Calu3 (cell line): ENCODE measurements around the gene DIS3L. TPM values are rescaled to one million over a fixed set of nuclear protein-coding genes. Genes with fewer than 3 reads are reported as not detected.

Experiments used
- BruUV-seq: library from RNA; stranded (reverse); fragments of 400-500 nt; replicated peaks from 2 replicates; lab custom pipeline; 2021; lab: Mats Ljungman, UMichigan
- CTCF ChIA-PET: fragments of 300-600 bp; sonication (Branson Sonifier 250); formaldehyde crosslinking; loops from one replicate; lab custom pipeline; 2022; ENCODE audit warnings: antibody characterized with exemption; lab: Charles Lee
- DNase-seq: peaks from one replicate; pipeline ENCODE4 v3.0.0; 2022
- H3K27ac Mint-ChIP-seq: one replicate; pipeline ENCODE4 v1.8.0; 2022; ENCODE audit warnings: mixed read lengths; ENCODE audit not compliant: unreplicated experiment
- H3K27me3 Mint-ChIP-seq: one replicate; pipeline ENCODE4 v1.8.0; 2022; ENCODE audit warnings: mixed read lengths; ENCODE audit not compliant: unreplicated experiment
- H3K36me3 Mint-ChIP-seq: one replicate; pipeline ENCODE4 v1.8.0; 2022; ENCODE audit warnings: mild to moderate bottlenecking, moderate library complexity, mixed read lengths; ENCODE audit not compliant: insufficient read depth, unreplicated experiment
- H3K4me1 Mint-ChIP-seq: one replicate; pipeline ENCODE4 v1.8.0; 2022; ENCODE audit warnings: mild to moderate bottlenecking, low read depth, mixed read lengths; ENCODE audit not compliant: unreplicated experiment
- H3K4me3 Mint-ChIP-seq: one replicate; pipeline ENCODE4 v1.8.0; 2022; ENCODE audit warnings: mild to moderate bottlenecking, low read depth, moderate library complexity, mixed read lengths; ENCODE audit not compliant: unreplicated experiment
- H3K9me3 Mint-ChIP-seq: one replicate; pipeline ENCODE4 v1.8.0; 2022; ENCODE audit warnings: low read depth, mixed read lengths; ENCODE audit not compliant: unreplicated experiment
- intact Hi-C: fragments of 100-400 bp; cut with micrococcal nuclease; formaldehyde crosslinking; loops from one replicate; pipeline ENCODE4 v1.10.0; 2022; ENCODE audit not compliant: unreplicated experiment
- total RNA-seq: library from RNA; stranded (reverse); gene quantifications from 2 replicates; pipeline ENCODE4 v1.2.3, GENCODE V29; 2022
- TF ChIP-seq, protein P1 (sequence below): fragments of 200-600 bp; IDR thresholded peaks from one replicate; pipeline ENCODE4 v1.8.0; 2022; ENCODE audit warnings: antibody characterized with exemption; ENCODE audit not compliant: unreplicated experiment

Gene DIS3L
- total RNA-seq, 1 experiment from 2014 or later, result 24.6 TPM

DNA sequence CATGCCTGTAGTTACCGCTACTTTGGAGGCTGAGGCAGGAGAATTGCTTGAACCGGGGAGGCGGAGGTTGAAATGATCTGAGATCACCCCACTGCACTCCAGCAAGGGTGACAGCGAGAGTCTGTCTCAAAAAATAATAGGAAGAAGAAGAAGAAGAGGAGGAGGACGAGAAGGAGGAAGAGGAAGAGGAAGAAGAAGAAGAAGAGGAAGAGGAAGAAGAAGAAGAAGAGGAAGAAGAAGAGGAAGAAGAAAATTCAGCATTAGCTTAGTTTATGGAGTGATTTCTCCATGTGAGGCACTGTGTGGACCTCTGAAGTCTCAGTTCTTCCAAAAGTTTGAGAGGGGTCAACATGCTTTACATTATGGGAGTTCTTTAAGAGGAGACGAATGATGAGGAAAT is 22.4 kb upstream of the DIS3L start:
- Mint-ChIP-seq H3K27ac (no peak overlapping the region), H3K4me3 (no peak overlapping the region), H3K4me1 (peaks cover 8% of the 10 kb centered on the region), H3K36me3 (no peaks in the 10 kb centered on the region), H3K9me3 (no peaks in the 10 kb centered on the region), H3K27me3 (peaks cover 62% of the 10 kb centered on the region)
- BruUV-seq, result no TSS peak
- no peak for DNase-seq
- CTCF ChIA-PET, result no interaction called here
- TF ChIP-seq, protein P1, sequence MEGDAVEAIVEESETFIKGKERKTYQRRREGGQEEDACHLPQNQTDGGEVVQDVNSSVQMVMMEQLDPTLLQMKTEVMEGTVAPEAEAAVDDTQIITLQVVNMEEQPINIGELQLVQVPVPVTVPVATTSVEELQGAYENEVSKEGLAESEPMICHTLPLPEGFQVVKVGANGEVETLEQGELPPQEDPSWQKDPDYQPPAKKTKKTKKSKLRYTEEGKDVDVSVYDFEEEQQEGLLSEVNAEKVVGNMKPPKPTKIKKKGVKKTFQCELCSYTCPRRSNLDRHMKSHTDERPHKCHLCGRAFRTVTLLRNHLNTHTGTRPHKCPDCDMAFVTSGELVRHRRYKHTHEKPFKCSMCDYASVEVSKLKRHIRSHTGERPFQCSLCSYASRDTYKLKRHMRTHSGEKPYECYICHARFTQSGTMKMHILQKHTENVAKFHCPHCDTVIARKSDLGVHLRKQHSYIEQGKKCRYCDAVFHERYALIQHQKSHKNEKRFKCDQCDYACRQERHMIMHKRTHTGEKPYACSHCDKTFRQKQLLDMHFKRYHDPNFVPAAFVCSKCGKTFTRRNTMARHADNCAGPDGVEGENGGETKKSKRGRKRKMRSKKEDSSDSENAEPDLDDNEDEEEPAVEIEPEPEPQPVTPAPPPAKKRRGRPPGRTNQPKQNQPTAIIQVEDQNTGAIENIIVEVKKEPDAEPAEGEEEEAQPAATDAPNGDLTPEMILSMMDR, result no peak
- intact Hi-C loops, result no loop called here

DNA sequence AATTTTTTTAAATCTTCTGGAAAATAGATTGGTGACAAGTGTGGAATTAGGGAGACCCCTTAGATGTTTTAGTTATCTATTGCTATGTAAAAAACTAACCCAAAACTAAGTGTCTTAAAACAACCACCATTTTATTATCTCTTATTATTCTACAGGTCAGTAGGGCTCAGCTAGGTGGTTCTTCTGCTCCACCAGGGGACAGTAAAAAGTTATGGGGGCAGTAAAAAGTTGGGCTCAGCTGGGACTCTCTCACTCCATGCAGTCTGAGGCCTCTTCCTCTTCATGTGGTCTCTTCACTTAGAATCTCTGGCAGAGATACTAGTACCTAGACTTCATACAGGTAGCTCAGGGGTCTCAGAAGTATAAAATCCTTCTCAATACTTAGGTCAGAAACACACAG is 18.0 kb upstream of the DIS3L start:
- intact Hi-C loops, result no loop called here
- Mint-ChIP-seq H3K27me3 (peaks cover 56% of the 10 kb centered on the region), H3K36me3 (no peaks in the 10 kb centered on the region), H3K4me1 (no peaks in the 10 kb centered on the region), H3K27ac (no peak overlapping the region), H3K9me3 (no peaks in the 10 kb centered on the region), H3K4me3 (no peak overlapping the region)
- BruUV-seq, result no TSS peak
- DNase-seq, result no peak
- TF ChIP-seq, protein P1, result no peak
- CTCF ChIA-PET, result no interaction called here

DNA sequence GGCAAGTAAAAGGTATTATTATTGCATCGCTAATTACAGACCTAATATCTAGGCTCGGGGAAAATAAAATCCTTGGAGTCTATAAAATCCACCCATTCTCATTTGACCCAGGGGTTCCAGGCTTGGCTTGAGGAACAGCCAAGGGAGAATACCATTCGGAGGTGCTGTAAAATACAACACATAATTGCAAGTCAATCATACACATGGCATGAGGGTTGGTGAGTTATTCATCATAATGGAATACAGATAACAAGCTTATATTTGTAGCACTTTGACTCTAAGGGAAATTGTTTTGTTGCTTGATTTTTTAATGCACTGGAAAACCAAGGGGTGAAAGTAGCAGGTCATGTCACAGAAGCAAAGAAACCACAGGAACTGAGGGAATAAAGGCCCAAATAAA is 16.8 kb upstream of the DIS3L start:
- H3K4me1 Mint-ChIP-seq, result no peaks in the 10 kb centered on the region
- CTCF ChIA-PET, result no interaction called here
- no peaks in the 10 kb centered on the region for H3K36me3 Mint-ChIP-seq
- BruUV-seq, result no TSS peak
- TF ChIP-seq, protein P1, result no peak
- intact Hi-C loops, result no loop called here
- peaks cover 56% of the 10 kb centered on the region for H3K27me3 Mint-ChIP-seq
- no peak overlapping the region for H3K27ac Mint-ChIP-seq
- no peaks in the 10 kb centered on the region for H3K9me3 Mint-ChIP-seq
- H3K4me3 Mint-ChIP-seq, result no peak overlapping the region
- no peak for DNase-seq

DNA sequence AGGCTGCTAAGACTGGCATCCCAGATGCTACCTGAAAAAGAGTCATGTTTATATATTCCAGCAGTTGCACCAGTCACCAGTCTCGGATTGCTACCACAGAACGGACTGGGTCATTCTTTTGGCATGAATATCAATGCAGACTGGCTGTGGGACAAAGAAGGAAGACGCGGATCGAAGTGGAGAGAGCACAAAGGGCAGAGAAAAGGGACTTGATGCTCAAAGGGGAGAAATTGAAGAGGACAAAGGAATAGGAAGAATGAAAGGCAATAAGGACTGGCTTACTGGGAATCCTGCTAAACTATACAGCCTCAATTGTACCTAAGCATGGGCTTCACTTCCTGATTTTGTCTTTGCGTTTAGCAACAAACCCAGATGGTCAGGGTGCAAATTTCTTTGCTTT is 15.3 kb upstream of the DIS3L start:
- no peaks in the 10 kb centered on the region for H3K9me3 Mint-ChIP-seq
- H3K36me3 Mint-ChIP-seq, result no peaks in the 10 kb centered on the region
- CTCF ChIA-PET, result no interaction called here
- H3K27me3 Mint-ChIP-seq, result peaks cover 64% of the 10 kb centered on the region
- no peak for DNase-seq
- H3K27ac Mint-ChIP-seq, result no peak overlapping the region
- no peak overlapping the region for H3K4me3 Mint-ChIP-seq
- no TSS peak for BruUV-seq
- intact Hi-C loops, result no loop called here
- TF ChIP-seq, protein P1, result no peak
- no peaks in the 10 kb centered on the region for H3K4me1 Mint-ChIP-seq
